ENCODE data around the gene PCDHA11.
"Not testable (repeated sequence)": the region's sequence is repeated elsewhere in the genome, so short reads cannot be mapped to it uniquely, and the experiment has no call there.

- TF ChIP-seq CTCF, POLR2A (IDR thresholded peaks at IDR 0.05): not testable (repeated sequence)
These were observed 7.9 kb downstream of the PCDHA11 start for GRCh38 chr5:140876541-140877261.
